GM18502 (cell line): Measurements from ENCODE around the gene AKNA.
A peak's percentile ranks its signal among the peaks of the same experiment; 100 is the strongest.
"Not testable (repeated sequence)": the region's sequence is repeated elsewhere in the genome, so short reads cannot be mapped to it uniquely, and the experiment has no call there.

Experiments
- ATAC-seq: cut with Tn5 transposase; IDR thresholded peaks from one replicate; pipeline ENCODE4 v1.9.1; 2021; ENCODE audit warnings: mild to moderate bottlenecking; ENCODE audit not compliant: unreplicated experiment, poor library complexity

The AKNA gene

GRCh38 chr9:114344692-114345091 is 43.1 kb downstream of the AKNA start:
- ATAC-seq, result no peak

GRCh38 chr9:114344188-114344566 is 43.6 kb downstream of the AKNA start:
- ATAC-seq, result no peak

GRCh38 chr9:114343471-114344187 is 44.2 kb downstream of the AKNA start:
- ATAC-seq, result no peak

GRCh38 chr9:114342755-114343440 is 44.9 kb downstream of the AKNA start:
- no peak for ATAC-seq

GRCh38 chr9:114341991-114342390 is 45.8 kb downstream of the AKNA start:
- no peak for ATAC-seq

- ATAC-seq, result no peak
These were observed 46.5 kb downstream of the AKNA start for GRCh38 chr9:114341152-114341830.

GRCh38 chr9:114339130-114339908 is 48.5 kb downstream of the AKNA start:
- ATAC-seq, result peak; percentile 66

- no peak for ATAC-seq
These were observed 49.6 kb downstream of the AKNA start for GRCh38 chr9:114338187-114338586.

GRCh38 chr9:114336699-114337395 is 50.9 kb downstream of the AKNA start:
- no peak for ATAC-seq

- no peak for ATAC-seq
These were observed 51.6 kb downstream of the AKNA start for GRCh38 chr9:114336157-114336556.

GRCh38 chr9:114335745-114336144 is 52.0 kb downstream of the AKNA start:
- ATAC-seq, result no peak

GRCh38 chr9:114334490-114334889 is 53.3 kb downstream of the AKNA start:
- ATAC-seq, result no peak

- not testable (repeated sequence) for ATAC-seq
These were observed 54.1 kb downstream of the AKNA start for GRCh38 chr9:114333718-114334117.

GRCh38 chr9:114332474-114333040 is 55.2 kb downstream of the AKNA start:
- ATAC-seq, result not testable (repeated sequence)

GRCh38 chr9:114331229-114332195 is 56.3 kb downstream of the AKNA start:
- ATAC-seq, result not testable (repeated sequence)

- ATAC-seq, result no peak
These were observed 57.1 kb downstream of the AKNA start for GRCh38 chr9:114330636-114331035.

- ATAC-seq, result not testable (repeated sequence)
These were observed 58.2 kb downstream of the AKNA start, which contains the start of gene ORM2 for GRCh38 chr9:114329625-114330022. Gene ORM2 (plus strand): TSS chr9:114329869. CDS start chr9:114329905, 36 bp downstream.

GRCh38 chr9:114328937-114329624 is 58.7 kb downstream of the AKNA start:
- not testable (repeated sequence) for ATAC-seq
